RPMI8226 (cell line): Measurements from ENCODE around the gene TMEM44.
"Not testable (repeated sequence)": the region's sequence is repeated elsewhere in the genome, so short reads cannot be mapped to it uniquely, and the experiment has no call there.

Source experiments
- DNase-seq: peaks from one replicate; pipeline ENCODE4 v3.0.0-alpha.2; 2015

Gene TMEM44

GRCh38 chr3:194608981-194609380, 24.2 kb downstream of the TMEM44 start:
- no peak for DNase-seq

DNA sequence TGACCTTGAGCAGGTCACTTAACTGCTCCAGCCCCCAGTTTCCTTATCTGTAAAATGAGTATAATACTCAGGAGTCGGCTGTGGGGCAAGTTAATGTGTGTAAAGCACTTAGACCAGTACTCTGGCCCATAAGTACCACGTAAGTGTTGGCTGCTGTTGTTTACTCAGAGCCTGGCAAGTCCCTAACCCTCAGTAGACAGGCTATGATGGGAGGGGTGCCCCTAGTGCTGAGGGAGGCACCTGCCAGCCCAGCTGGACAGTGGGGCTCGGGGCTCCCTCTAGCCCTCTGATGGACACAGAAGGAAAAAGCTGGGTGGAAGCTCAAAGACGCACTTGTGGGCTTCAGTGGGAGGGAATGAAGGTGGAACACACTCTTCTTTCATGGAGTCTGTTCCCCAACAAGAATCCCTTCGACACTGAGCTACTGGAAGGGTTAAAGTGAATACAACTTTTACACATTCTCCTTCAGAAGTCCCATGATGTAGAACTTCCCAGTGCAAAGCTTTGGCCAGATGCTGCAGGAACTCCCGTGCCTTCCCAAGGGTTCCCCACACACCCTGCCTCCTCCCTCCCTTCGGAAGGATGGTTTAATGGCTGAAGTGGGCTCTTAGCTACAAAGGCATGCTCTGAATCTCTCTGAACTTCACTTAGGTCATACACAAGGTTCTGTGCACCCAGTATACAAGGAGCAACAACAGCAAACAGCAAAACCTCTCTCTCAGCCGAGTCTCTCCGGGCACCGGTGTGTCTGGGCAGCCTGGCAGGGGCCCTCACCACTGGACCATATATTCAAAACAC, 25.4 kb downstream of the TMEM44 start:
- DNase-seq, result no peak

- no peak for DNase-seq
Measured at GRCh38 chr3:194606941-194607340, 26.3 kb downstream of the TMEM44 start.

GRCh38 chr3:194606163-194606562, 27.1 kb downstream of the TMEM44 start:
- no peak for DNase-seq

- DNase-seq, result not testable (repeated sequence)
Measured at GRCh38 chr3:194605314-194605713, 27.9 kb downstream of the TMEM44 start.

GRCh38 chr3:194604837-194605236, 28.4 kb downstream of the TMEM44 start:
- DNase-seq, result no peak

DNA sequence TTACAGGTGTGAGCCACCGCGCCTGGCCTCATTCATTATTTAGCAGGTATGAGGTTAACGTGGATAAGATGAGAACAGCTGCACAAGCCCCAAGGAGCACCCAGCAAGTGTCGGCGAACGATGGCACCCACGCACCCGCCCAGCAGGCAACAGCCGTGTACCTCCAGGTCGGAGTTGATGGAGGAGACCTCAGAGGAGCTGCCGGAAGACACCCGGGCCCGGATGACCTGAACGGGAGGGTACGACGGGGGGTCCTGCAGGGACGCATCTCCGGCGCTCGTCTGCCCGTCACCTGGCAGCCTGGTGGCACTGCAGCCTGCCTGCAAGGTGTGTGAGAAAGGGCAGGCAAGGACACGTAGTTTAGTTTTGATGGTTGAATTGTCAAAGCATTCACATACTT, 29.1 kb downstream of the TMEM44 start:
- no peak for DNase-seq

- no peak for DNase-seq
Measured at GRCh38 chr3:194602669-194603171, 30.5 kb downstream of the TMEM44 start.

GRCh38 chr3:194598771-194599557, 34.3 kb downstream of the TMEM44 start:
- no peak for DNase-seq

DNA sequence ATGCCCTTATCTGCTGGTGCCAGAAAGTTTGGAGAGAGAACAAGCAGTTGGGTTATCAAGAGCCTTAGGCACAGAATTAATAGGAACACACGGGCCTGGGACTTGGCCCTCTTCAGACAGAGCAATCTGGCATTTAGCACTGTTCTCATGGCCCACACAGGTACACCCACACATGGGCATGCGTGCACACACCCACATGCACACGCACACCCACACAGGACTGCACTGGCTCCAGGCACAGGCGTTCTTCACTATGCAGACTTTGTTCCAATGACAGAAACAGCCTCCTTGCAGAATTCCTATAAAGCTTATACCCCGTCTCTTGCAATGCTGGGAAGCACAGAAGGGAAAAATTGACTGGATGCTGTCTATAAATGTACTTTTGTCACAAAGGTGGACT, 36.3 kb downstream of the TMEM44 start:
- DNase-seq, result no peak

DNA sequence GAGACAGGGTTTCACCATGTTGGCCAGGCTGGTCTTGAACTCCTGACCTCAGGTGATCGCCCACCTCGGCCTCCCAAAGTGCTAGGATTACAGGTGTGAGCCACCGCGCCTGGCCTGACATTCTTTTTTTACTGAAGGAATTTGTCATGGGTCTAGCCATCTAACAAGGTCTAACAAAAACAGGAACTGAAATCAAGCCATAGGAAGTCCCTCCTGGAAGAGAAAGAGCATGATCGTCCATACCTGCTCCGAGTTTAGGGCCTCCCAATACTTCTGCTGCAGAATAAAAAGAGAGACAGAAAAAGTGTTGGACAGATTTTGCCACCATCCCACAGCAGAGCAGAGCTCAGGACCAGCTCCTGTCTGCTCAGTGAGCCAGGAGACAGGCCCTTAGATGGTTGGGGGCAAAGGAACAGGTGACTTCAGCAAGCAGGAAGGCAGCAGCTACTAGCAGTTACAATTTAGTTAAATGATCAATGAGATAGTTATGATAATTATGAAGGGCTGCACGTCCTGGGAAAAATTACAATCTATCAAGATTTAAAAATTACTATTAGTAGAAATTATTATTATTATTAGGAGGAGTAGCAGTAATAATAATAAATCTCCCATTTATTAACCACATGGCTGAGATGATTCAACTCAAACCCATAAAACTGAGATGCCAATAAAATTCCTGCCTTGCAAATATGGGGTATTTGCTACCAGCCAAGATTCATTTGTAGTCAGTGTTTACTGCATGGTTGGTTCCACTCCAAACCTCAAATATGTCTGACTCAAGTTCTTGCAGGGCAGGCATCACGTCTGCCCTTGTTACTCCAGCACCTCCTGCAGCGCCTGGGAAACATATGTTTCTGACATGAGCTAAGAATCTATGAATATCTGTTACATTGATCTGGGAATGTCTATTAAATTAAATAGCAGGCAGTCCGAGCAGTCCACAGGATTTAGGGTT, 40.1 kb downstream of the TMEM44 start:
- peak; percentile 81 for DNase-seq

DNA sequence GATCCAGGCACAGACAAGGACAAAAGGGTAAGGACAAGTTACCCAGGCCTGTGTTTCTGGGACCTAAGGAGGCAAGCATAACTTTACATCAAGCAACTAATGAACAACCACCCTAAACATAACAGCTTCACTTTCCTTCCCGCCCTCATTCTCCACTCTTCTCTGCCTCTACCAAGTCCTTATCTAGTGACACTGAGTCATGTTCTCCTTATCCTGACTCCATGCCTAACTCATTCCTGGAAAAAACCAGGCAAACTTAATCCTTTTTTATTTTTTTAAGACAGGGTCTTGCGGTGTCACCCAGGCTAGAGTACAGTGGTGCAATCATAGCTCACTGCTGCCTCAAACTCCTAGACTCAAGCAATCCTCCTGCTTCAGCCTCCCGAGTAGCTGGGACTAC, 44.5 kb downstream of the TMEM44 start:
- no peak for DNase-seq

- no peak for DNase-seq
Measured at GRCh38 chr3:194588236-194588635, 45.0 kb downstream of the TMEM44 start.

- DNase-seq, result no peak
Measured at GRCh38 chr3:194587438-194587931, 45.7 kb downstream of the TMEM44 start.

GRCh38 chr3:194586836-194587235, 46.4 kb downstream of the TMEM44 start:
- DNase-seq, result no peak

- DNase-seq, result no peak
Measured at GRCh38 chr3:194585880-194586281, 47.3 kb downstream of the TMEM44 start.

GRCh38 chr3:194584866-194585265, 48.4 kb downstream of the TMEM44 start:
- DNase-seq, result no peak

DNA sequence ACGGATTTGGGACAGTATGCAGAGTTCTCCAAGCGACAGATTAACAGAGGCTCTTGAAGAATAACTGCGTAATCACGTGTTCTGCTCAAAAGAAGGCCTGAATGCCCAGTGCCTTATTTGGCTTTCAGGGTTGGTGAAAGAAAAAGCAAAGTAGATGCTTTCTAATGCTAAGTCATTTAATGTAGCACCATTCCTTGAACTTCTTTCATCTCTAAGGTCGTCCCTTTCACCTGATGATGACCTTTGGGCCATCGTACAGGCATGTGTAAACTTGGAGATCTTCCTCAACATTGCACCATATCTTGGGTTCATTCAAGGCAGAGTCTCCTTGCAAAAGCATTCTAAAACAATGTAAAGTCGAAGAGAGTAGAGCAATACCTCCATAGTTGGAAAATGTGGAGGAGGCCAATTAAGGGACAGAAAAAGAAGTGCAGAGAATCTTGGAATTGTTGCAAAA, 48.9 kb downstream of the TMEM44 start:
- no peak for DNase-seq

- DNase-seq, result no peak
Measured at GRCh38 chr3:194582196-194582905, 50.9 kb downstream of the TMEM44 start.

DNA sequence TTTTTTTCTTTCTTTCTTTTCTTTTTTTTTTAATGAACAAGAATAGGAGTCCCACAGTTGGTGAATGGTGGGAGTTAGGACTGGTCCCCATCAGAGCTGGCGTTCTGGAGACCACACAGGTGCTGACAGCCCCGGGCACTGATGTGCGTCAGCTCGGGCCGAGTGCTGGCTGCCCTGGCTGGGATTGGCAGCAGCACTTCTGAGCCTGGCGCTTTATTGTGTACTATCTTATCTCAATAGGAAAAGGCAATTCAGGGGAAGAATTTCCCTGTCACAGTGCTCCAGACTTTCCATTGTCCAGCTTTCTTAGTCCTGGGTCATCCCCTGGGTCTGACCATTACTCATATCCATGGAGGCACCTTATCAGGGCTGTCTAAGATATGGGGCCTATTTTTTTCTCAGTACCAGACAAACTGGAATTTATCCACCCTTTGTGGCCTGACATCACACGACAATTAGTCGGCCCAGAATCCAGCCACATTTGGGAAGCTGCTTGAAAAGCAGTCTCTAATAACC, 54.1 kb downstream of the TMEM44 start:
- no peak for DNase-seq
